ENCODE data around the gene SLC25A42. TPM values are rescaled to one million over a fixed set of nuclear protein-coding genes. Genes with fewer than 3 reads are reported as not detected.
A peak's percentile ranks its signal among the peaks of the same experiment; 100 is the strongest.

SLC25A42 gene
- total and polyA plus RNA-seq, 2 of the 13 experiments (the other 11 are each of a cell fraction or from before 2014, with no cell fraction given) = 12.8 to 18.3 TPM

DNA sequence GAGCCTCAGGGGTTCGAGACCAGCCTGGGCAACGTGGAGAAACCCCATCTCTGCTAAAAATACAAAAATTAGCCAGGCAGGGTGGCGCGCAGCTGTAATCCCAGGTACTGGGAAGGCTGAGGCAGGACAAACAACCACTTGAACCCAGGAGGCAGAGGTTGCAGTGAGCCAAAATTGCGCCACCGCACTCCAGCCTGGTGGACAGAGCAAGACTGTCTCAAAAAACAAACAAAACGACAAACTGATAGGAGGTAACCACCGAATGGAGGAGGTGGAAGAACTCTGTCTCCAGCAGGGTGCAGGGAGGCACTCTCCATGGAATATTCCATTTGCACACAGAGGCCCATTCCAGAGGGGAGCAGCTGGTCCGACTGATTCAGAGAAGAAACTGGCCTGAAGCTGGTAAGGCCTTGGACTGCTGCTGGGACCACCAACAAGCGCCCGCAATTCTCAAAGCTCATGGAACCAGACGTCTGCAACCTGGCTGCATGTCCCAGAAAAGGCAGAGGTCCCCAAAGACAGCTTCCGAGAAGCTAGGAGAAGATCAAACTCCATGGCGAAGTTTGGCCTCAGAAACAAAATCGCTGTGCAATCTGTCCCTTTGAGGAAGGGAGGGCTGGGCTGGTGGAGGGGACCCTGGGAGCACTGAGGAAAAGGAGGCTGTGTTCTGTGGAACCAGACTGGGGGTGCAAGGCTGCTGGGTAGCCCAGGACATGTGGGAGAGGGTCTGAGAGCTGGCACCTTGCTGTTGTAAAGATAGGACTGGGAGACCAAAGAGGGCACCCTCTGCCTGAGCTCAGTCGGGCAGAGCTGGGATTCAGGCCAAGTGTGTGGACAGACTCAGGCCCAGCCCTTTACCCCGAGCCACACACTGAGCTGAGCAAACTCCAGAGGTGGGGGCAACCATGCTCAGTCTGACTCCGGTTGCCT, 35.2 kb downstream of the SLC25A42 start (continued):
- TF ChIP-seq, protein P1, sequence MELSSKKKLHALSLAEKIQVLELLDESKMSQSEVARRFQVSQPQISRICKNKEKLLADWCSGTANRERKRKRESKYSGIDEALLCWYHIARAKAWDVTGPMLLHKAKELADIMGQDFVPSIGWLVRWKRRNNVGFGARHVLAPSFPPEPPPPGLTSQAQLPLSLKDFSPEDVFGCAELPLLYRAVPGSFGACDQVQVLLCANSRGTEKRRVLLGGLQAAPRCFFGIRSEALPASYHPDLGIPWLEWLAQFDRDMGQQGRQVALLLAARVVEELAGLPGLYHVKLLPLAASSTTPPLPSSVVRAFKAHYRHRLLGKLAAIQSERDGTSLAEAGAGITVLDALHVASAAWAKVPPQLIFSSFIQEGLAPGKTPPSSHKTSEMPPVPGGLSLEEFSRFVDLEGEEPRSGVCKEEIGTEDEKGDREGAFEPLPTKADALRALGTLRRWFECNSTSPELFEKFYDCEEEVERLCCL (CRISPR knock-in tag; IDR thresholded peaks at IDR 0.05; ENCODE audit: borderline replicate concordance) = no peak
- TF ChIP-seq ZGPAT (CRISPR knock-in tag; IDR thresholded peaks at IDR 0.05) = no peak; the same call in 1 of the 2 replicates
- TF ChIP-seq JARID2 (CRISPR knock-in tag; IDR thresholded peaks at IDR 0.05; ENCODE audit: insufficient replicate concordance) = no peak
- TF ChIP-seq GFI1 (CRISPR knock-in tag; IDR thresholded peaks at IDR 0.05; ENCODE audit: borderline replicate concordance) = peak; percentile 28; the same call in 1 of the 2 replicates
- TF ChIP-seq ETV5 (CRISPR knock-in tag; IDR thresholded peaks at IDR 0.05; ENCODE audit: borderline replicate concordance) = no peak
- TF ChIP-seq FLYWCH1 (CRISPR knock-in tag; IDR thresholded peaks at IDR 0.05) = no peak
- peak; percentile 46 for TF ChIP-seq UBTF (CRISPR knock-in tag; IDR thresholded peaks at IDR 0.05)
- TF ChIP-seq LCORL (IDR thresholded peaks at IDR 0.05) = no peak; the same call in 1 of the 2 replicates
- TF ChIP-seq LCORL (CRISPR knock-in tag; IDR thresholded peaks at IDR 0.05) = peak; percentile 97
- no peak for TF ChIP-seq ZNF484 (CRISPR knock-in tag; IDR thresholded peaks at IDR 0.05; ENCODE audit: borderline replicate concordance, low read depth)
- TF ChIP-seq KLF12 (CRISPR knock-in tag; IDR thresholded peaks at IDR 0.05; ENCODE audit: borderline replicate concordance) = no peak
- TF ChIP-seq, protein P2, sequence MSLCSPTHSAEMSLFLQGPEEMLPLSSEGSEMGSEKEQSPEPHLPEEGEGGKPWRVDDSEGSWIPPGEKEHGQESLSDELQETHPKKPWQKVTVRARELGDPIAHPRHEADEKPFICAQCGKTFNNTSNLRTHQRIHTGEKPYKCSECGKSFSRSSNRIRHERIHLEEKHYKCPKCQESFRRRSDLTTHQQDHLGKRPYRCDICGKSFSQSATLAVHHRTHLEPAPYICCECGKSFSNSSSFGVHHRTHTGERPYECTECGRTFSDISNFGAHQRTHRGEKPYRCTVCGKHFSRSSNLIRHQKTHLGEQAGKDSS (CRISPR knock-in tag; IDR thresholded peaks at IDR 0.05; ENCODE audit: borderline replicate concordance, low read depth) = peak; percentile 75; the same call in 1 of the 2 replicates
- peak; percentile 27; the same call in 1 of the 2 replicates for TF ChIP-seq GATAD1 (CRISPR knock-in tag; IDR thresholded peaks at IDR 0.05)
- TF ChIP-seq, protein P3, sequence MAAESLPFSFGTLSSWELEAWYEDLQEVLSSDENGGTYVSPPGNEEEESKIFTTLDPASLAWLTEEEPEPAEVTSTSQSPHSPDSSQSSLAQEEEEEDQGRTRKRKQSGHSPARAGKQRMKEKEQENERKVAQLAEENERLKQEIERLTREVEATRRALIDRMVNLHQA (CRISPR knock-in tag; IDR thresholded peaks at IDR 0.05) = no peak
- TF ChIP-seq SNAPC2 (CRISPR knock-in tag; IDR thresholded peaks at IDR 0.05) = no peak
- TF ChIP-seq ZC3H13 (CRISPR knock-in tag; IDR thresholded peaks at IDR 0.05) = no peak
- TF ChIP-seq HHEX (CRISPR knock-in tag; IDR thresholded peaks at IDR 0.05) = no peak
- TF ChIP-seq MAF1 (CRISPR knock-in tag; IDR thresholded peaks at IDR 0.05; ENCODE audit: borderline replicate concordance) = no peak
- no peak for TF ChIP-seq ZNF674 (CRISPR knock-in tag; IDR thresholded peaks at IDR 0.05; ENCODE audit: low read depth)
- TF ChIP-seq ZBTB38 (CRISPR knock-in tag; IDR thresholded peaks at IDR 0.05) = peak; percentile 79
- TF ChIP-seq ZNF567 (CRISPR knock-in tag; IDR thresholded peaks at IDR 0.05; ENCODE audit: borderline replicate concordance) = peak; percentile 69; the same call in 1 of the 2 replicates

Measured in HepG2 (cell line).